ENCODE results near the gene CDK5.
"Not testable (repeated sequence)": the region's sequence is repeated elsewhere in the genome, so short reads cannot be mapped to it uniquely, and the experiment has no call there.

CDK5 gene

GRCh38 chr7:151018421-151019129 lies 39.1 kb downstream of the CDK5 start:
- DNase-seq (ENCODE audit: insufficient read length, low spot score) (no peak), FAIRE-seq (no peak)

GRCh38 chr7:151017953-151018420 lies 39.7 kb downstream of the CDK5 start:
- no peak for FAIRE-seq
- peak; percentile 80 for DNase-seq (ENCODE audit: insufficient read length, low spot score)

- no peak for DNase-seq (ENCODE audit: insufficient read length, low spot score)
- FAIRE-seq: no peak
Measured at GRCh38 chr7:151017370-151017952, 40.2 kb downstream of the CDK5 start.

DNA sequence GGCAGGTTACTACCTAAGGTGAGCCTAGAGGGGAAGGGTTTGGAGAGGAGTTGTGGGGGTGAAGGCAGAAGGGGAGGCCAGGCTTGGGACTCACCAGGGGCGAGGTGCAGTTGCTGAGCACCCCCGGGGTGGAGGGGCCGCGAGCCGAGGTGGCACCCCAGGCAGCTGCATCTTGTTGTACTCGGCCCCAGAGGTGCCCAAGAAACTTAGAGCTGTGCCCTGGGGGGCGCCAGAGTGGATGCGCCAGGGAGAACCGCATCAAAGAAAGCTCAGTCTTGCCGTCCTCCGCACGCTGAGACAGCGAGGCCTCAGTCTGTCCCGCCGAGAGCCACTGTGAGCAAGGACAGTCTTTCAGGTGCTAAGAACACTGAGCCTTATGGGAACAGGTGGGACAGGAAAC lies 40.8 kb downstream of the CDK5 start:
- FAIRE-seq: no peak
- no peak for DNase-seq (ENCODE audit: insufficient read length, low spot score)

DNA sequence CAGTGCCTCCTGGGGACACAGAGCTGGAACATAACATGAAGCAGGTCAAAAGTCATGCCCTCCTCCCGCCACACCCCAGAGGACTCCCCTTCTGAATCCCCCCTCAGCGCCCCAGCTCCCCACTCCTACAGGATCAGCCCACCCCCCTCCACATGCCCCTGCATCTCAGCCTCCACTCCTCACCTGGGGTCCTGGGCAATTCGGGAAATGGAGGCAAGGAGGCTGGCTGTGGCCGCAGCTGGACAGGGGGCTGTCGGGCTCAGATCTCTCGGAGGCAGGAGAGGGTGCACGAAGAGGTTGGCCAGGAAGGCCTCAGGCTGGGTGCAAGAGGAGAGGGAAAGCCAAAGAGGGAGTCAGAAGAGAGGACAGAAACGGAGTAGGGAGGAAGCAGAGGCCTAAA lies 41.2 kb downstream of the CDK5 start:
- FAIRE-seq: no peak

DNA sequence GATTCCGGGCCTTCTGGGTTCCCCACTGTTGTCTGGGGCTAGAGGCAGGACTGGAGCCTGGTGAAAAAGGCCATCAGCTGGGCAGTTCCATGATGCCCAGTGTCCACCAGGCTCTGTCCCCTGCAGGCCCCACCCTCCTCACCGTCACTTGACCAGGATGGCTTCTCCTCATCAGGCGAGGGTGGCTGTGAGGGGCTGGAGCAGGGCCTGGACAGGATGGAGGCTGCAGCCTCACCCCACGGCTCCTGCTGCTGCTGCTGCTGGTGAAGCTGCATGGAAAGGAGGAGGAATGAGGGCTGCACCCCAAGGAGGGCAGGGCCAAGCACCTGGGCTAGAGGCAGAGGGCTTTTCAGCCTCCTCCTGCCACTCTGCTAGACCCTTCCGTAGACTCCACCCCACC lies 41.7 kb downstream of the CDK5 start:
- DNase-seq (ENCODE audit: insufficient read length, low spot score) (no peak), FAIRE-seq (no peak)

More for the DNA sequence above, 41.2 kb downstream of the CDK5 start:
- no peak for DNase-seq (ENCODE audit: insufficient read length, low spot score)

DNA sequence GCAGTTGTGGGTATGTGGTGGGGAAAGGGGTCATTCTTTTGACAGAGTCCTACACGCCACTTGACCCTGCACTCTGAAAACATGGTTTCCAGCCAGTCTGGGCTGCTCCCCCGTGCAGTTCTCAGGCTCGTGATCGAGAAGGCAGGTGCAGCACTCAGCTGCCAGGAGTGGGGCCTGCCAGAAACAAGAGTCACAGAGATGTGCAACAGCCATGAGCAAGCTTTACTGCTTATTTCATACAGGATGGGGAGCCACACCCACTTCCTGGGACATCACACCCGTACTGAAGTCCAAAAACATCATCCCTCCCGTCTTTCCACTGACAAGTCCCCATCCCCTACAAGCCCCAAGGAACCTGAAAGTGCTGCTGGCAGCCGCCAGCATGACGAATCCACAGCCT lies 42.7 kb downstream of the CDK5 start:
- DNase-seq (ENCODE audit: insufficient read length, low spot score) (no peak), FAIRE-seq (no peak)

GRCh38 chr7:151013733-151014497 lies 43.8 kb downstream of the CDK5 start:
- FAIRE-seq: peak; percentile 58
- peak; percentile 84 for DNase-seq (ENCODE audit: insufficient read length, low spot score)

GRCh38 chr7:151013356-151013732 lies 44.4 kb downstream of the CDK5 start:
- DNase-seq (ENCODE audit: insufficient read length, low spot score): no peak
- FAIRE-seq: no peak

DNA sequence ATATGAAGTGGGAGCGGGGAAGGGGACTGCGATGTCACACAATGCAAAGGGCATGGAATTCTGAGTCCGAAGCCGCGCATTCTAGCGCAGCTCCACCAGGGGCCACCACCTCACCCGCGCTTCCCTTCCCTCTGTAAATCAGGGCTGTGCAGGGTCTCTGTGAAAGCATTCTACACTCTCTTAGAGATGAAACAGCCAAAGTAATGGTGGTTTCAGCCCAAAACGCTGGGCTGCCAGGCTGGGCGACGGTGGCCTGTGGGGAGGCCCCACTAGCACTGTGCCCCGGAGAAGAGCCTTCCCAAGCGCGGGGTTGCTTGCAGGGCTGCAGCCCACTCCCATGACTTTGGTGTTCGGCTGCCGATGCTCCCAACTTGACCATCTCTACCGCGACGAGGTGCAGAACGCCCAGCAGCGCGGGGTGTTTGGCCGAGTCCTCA lies 44.8 kb downstream of the CDK5 start:
- FAIRE-seq: no peak
- no peak for DNase-seq (ENCODE audit: insufficient read length, low spot score)

DNA sequence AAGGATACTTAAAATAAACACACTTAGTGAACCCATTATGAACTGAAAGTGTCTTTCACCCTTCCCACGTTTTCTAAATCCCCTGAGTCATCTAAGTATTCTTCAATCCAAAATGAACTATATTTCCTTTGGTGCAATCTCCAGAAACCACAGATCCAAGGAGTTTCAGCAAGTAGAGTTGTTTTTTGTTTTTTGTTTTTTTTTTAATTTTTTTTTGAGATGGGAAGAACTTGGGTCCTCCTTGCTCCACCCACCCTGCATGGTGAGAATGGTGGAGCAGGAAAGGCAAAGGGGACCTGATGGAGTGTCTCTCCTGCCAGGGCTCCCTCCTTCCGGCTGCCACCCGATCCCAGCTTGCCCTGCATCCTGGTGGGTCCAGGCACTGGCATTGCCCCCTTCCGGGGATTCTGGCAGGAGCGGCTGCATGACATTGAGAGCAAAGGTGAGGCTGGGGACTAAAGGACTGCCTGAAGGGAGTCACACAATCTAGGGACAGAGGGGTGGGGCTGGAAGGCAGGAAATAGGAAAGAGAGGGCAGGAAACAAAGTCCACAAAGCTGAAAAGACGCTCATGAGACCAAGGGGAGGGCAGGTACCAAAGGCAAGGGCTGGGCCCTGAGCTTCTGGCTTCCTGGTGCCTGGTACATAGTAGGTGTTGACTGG lies 45.5 kb downstream of the CDK5 start:
- no peak for FAIRE-seq

DNA sequence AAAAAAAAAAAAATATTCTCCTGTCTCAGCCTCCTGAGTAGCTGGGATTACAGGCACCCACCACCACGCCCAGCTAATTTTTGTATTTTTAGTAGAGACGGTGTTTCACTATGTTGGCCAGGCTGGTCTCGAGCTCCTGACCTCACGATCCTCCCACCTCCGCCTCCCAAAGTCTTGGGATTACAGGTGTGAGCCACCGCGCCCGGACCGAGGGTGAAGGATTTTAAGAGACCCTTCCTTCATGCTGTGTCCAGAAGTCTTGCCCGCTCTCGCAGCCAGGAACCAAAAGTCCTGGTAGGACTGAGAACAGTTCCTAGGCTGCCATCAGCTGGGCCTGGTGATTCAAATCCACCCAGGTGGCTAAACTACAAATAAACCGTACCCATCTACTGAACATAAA lies 46.1 kb downstream of the CDK5 start:
- DNase-seq (ENCODE audit: insufficient read length, low spot score); FAIRE-seq: not testable (repeated sequence)

More for the DNA sequence above, 45.5 kb downstream of the CDK5 start:
- DNase-seq (ENCODE audit: insufficient read length, low spot score): no peak

- DNase-seq (ENCODE audit: insufficient read length, low spot score): no peak
- FAIRE-seq: no peak
Measured at GRCh38 chr7:151011097-151011409, 46.6 kb downstream of the CDK5 start.

GRCh38 chr7:151010307-151011096 lies 47.2 kb downstream of the CDK5 start:
- DNase-seq (ENCODE audit: insufficient read length, low spot score) (no peak), FAIRE-seq (no peak)

DNA sequence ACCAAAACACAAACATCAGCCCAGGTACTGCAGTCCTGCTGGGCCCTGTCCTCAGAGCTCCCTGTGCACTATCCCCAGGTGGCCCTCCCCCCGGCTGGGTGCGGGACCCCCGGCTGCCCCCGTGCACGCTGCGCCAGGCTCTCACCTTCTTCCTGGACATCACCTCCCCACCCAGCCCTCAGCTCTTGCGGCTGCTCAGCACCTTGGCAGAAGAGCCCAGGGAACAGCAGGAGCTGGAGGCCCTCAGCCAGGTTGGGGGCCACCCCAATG lies 47.7 kb downstream of the CDK5 start:
- DNase-seq (ENCODE audit: insufficient read length, low spot score) (no peak), FAIRE-seq (no peak)

DNA sequence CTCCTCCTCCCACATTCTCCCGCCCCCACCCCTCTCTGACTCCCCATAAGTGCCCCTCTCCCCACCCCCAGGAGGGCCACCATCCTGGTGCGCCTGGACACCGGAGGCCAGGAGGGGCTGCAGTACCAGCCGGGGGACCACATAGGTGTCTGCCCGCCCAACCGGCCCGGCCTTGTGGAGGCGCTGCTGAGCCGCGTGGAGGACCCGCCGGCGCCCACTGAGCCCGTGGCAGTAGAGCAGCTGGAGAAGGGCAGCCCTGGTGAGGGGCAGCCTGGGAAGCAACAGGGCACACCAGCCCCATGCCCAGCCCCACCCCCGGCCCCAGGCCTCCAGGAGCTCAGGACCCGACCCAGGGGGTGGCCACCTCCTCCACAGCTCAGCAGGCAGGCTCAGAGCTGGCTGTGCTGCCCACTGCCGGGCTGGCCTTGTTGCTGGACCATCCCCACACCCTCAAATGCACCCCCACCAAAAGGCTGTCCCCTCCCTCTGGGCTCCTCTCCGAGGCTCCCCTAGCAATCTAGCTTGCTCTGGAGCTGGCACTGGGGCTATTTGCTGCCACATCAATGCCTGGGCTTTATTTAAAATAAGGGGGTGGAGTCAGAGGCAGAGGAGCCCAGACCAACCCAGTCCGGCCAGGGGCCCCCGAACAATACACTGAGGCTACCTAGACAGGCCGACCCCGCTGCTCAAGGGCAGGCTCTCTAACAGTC lies 48.2 kb downstream of the CDK5 start:
- DNase-seq (ENCODE audit: insufficient read length, low spot score): no peak
- no peak for FAIRE-seq

DNA sequence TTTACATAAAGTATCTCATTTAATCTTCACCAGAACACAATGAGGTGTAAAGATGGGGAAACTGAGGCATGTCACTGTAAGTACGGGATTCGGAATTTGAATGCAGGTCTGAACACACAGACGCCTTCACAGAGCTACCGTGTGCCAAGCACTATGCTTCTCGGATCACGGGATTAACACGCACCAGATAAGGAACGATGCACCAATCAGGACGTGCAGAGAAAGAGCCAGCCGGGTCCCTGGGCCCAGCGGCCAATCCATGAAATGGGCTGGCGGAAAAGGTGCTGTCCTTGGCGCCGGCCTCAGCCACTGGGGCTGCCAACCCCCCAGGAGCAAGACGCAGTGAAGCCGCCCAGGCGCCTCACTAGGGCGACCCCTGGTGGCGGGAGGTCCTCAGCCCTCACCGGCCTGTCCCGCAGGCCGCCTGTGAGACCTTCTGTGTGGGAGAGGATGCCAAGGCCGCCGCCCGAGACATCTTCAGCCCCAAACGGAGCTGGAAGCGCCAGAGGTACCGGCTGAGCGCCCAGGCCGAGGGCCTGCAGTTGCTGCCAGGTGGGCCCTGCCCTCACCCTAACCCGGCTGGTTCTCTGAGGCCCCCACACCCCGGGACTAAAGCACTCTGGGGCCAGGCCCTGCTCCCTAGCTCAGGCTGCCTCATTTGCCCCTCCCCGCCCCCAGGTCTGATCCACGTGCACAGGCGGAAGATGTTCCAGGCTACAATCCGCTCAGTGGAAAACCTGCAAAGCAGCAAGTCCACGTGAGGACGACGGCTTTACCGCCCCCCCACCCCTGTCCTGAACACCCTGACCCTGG lies 49.0 kb downstream of the CDK5 start:
- peak; percentile 21 for FAIRE-seq
- DNase-seq (ENCODE audit: insufficient read length, low spot score): peak; percentile 97

- FAIRE-seq: no peak
- no peak for DNase-seq (ENCODE audit: insufficient read length, low spot score)
Measured at GRCh38 chr7:151008143-151008510, 49.6 kb downstream of the CDK5 start.

- DNase-seq (ENCODE audit: insufficient read length, low spot score) (no peak), FAIRE-seq (no peak)
Measured at GRCh38 chr7:151007469-151007898, 50.2 kb downstream of the CDK5 start.

All from GM19239 (cell line).